Panc1 (cell line): ENCODE results near the gene MIEN1. TPM values are rescaled to one million over a fixed set of nuclear protein-coding genes. Genes with fewer than 3 reads are reported as not detected.

Source experiments
- ATAC-seq: fragments of 200-7000 bp; cut with Tn5 transposase; 2 replicates; pipeline ENCODE4 v1.9.1; 2020; ENCODE audit warnings: mild to moderate bottlenecking, moderate library complexity
- BruUV-seq: library from RNA; stranded (reverse); fragments of 400-500 nt; replicated peaks from 2 replicates; lab custom pipeline; 2021; lab: Mats Ljungman, UMichigan
- CTCF ChIA-PET: fragments of 300-600 bp; sonication (Branson Sonifier 250); formaldehyde crosslinking; loops from one replicate; lab custom pipeline; 2022; ENCODE audit warnings: antibody characterized with exemption; lab: Charles Lee
- POLR2A ChIA-PET: fragments of 300-600 bp; sonication (Branson Sonifier 250); formaldehyde crosslinking; loops from one replicate; lab custom pipeline; 2022; ENCODE audit warnings: antibody characterized with exemption; lab: Charles Lee
- DNase-seq: peaks from one replicate; pipeline ENCODE4 v3.0.0-alpha.2; 2010; ENCODE audit warnings: low read depth, low spot score
- H3K27ac ChIP-seq: 2 replicates; pipeline ENCODE4 v1.5.1; 2011; ENCODE audit warnings: mild to moderate bottlenecking, low read length, inconsistent platforms
- H3K27me3 ChIP-seq: fragments of 200-500 bp; sonication (Bioruptor generic); 2 replicates; pipeline ENCODE4 v1.6.0; 2014; ENCODE audit warnings: low read length, inconsistent platforms; ENCODE audit not compliant: control insufficient read depth, insufficient read depth
- H3K36me3 ChIP-seq: fragments of 200-500 bp; sonication (Bioruptor generic); 2 replicates; pipeline ENCODE4 v1.5.1; 2014; ENCODE audit warnings: inconsistent platforms, mild to moderate bottlenecking, low read length, moderate library complexity; ENCODE audit not compliant: control insufficient read depth, insufficient read depth
- H3K4me1 ChIP-seq: 2 replicates; pipeline ENCODE4 v1.5.1; 2011; ENCODE audit warnings: inconsistent platforms, mild to moderate bottlenecking, low read length, moderate library complexity; ENCODE audit not compliant: control insufficient read depth, insufficient read depth
- H3K4me3 ChIP-seq, 2 experiments: 2 replicates each; pipeline ENCODE4 v1.5.1; 2011 to 2012; ENCODE audit warnings: low read depth in 2 of 2, low read length in 2 of 2, mild to moderate bottlenecking in 2 of 2, inconsistent platforms in 1 of 2, moderate library complexity in 1 of 2
- H3K9me3 ChIP-seq: fragments of 200-500 bp; sonication (Bioruptor generic); 2 replicates; pipeline ENCODE4 v1.5.1; 2014; ENCODE audit warnings: low read depth, mild to moderate bottlenecking, inconsistent platforms, low read length, moderate library complexity; ENCODE audit not compliant: control insufficient read depth, insufficient read depth
- CTCF ChIP-seq: fragments of 450-650 bp; IDR thresholded peaks from 2 replicates; pipeline ENCODE4 v1.5.1; 2017; ENCODE audit warnings: mild to moderate bottlenecking
- POLR2AphosphoS5 ChIP-seq: IDR thresholded peaks from 2 replicates; pipeline ENCODE4 v1.6.1; 2012; ENCODE audit warnings: mild to moderate bottlenecking, low read depth, low read length, moderate library complexity
- REST ChIP-seq, 2 experiments: IDR thresholded peaks; 2 replicates each; pipeline ENCODE4 v1.6.1; 2011 to 2012; ENCODE audit warnings: low read depth in 2 of 2, control low read depth in 1 of 2, low read length in 1 of 2, mild to moderate bottlenecking in 1 of 2, moderate library complexity in 1 of 2; ENCODE audit not compliant: insufficient read depth in 1 of 2
- SIN3A ChIP-seq: IDR thresholded peaks from 2 replicates; pipeline ENCODE4 v1.6.1; 2012; ENCODE audit warnings: low read depth, mild to moderate bottlenecking, low read length, moderate library complexity, borderline replicate concordance; ENCODE audit not compliant: insufficient read depth
- TCF7L2 ChIP-seq: IDR thresholded peaks from 2 replicates; pipeline ENCODE4 v1.6.1; 2011; ENCODE audit warnings: mild to moderate bottlenecking, low read depth, low read length, inconsistent platforms
- in situ Hi-C: cut with HindIII; loops from 2 replicates; pipeline ENCODE4 v1.10.0; 2016; ENCODE audit warnings: low sequenced_read_pairs, low pct_unique_long_range_greater_than_20kb
- intact Hi-C: fragments of 100-400 bp; cut with micrococcal nuclease; formaldehyde crosslinking; loops from one replicate; pipeline ENCODE4 v1.10.0; 2022; ENCODE audit not compliant: unreplicated experiment
- total RNA-seq: library from RNA; stranded (reverse); gene quantifications from one replicate; pipeline ENCODE4 v1.2.1, GENCODE V29; 2021; ENCODE audit not compliant: unreplicated experiment

MIEN1 gene
- total RNA-seq, 1 experiment from 2014 or later = 103 TPM

- ATAC-seq = no peak
- H3K9me3 ChIP-seq = no peaks in the 10 kb centered on the region
- peak overlapping the region; percentile 3; the same call in 1 of the 2 replicates for H3K27ac ChIP-seq
- CTCF ChIA-PET = interaction anchor here (1.2 kb wide), 1 partner anchor 26 kb away, joined by 3 read pairs; the partner anchor contains the start of gene MIEN1
- TF ChIP-seq TCF7L2 (no peak), REST (IDR thresholded peaks at IDR 0.05; ENCODE audit: insufficient read depth in 1 of 2, low read depth in 2 of 2, low read length in 1 of 2) (no peak), POLR2AphosphoS5 (no peak), CTCF (no peak), SIN3A (no peak)
- no peak overlapping the region for H3K4me3 ChIP-seq
- H3K36me3 ChIP-seq = peaks cover 3% of the 10 kb centered on the region; the same call in 1 of the 2 replicates
- POLR2A ChIA-PET = no interaction called here
- H3K4me1 ChIP-seq = peaks cover 50% of the 10 kb centered on the region
- no peaks in the 10 kb centered on the region for H3K27me3 ChIP-seq
- DNase-seq = no peak
- intact Hi-C loops (no loop called here), in situ Hi-C loops (no loop called here)
- no TSS peak for BruUV-seq
Observed at GRCh38 chr17:39703913-39704312, 26.4 kb downstream of the MIEN1 start.

GRCh38 chr17:39702901-39703893, 27.1 kb downstream of the MIEN1 start:
- TF ChIP-seq CTCF (no peak), TCF7L2 (no peak), SIN3A (0 out of 2 replicates have a peak, but pooled peaks have one; percentile 31), POLR2AphosphoS5 (peak; percentile 32; the same call in 1 of the 2 replicates), REST (IDR thresholded peaks at IDR 0.05; ENCODE audit: insufficient read depth in 1 of 2, low read depth in 2 of 2, low read length in 1 of 2) (no peak)
- Histone ChIP-seq H3K4me3 (0 out of 4 replicates have a peak overlapping the region, but pooled peaks of 1 of the 2 experiments have one; percentile 1), H3K9me3 (no peaks in the 10 kb centered on the region), H3K27me3 (no peaks in the 10 kb centered on the region), H3K4me1 (peaks cover 50% of the 10 kb centered on the region), H3K36me3 (peaks cover 3% of the 10 kb centered on the region; the same call in 1 of the 2 replicates), H3K27ac (peak overlapping the region; percentile 3; the same call in 1 of the 2 replicates)
- DNase-seq (peak; percentile 43), ATAC-seq (peak; percentile 17; the same call in 1 of the 2 replicates)
- intact Hi-C loops = no loop called here
- BruUV-seq = no TSS peak
- CTCF ChIA-PET = interaction anchor here (0.6 to 1.2 kb wide), 2 partner anchors 25 to 27 kb away, joined by 3 to 7 read pairs; partner anchors contain the start of gene MIEN1
- POLR2A ChIA-PET = interaction anchor here (1.2 kb wide), 1 partner anchor 15 kb away, joined by 3 read pairs; the partner anchor contains the start of gene PGAP3
- in situ Hi-C loops = no loop called here
